C4-2B (cell line): Measurements from ENCODE around the gene ABLIM3.

ENCODE experiments used
- ZFX ChIP-seq: fragments of 450-650 bp; IDR thresholded peaks from 2 replicates; pipeline ENCODE4 v1.6.1; 2017
- TF ChIP-seq, protein P1 (sequence below): fragments of 450-650 bp; conservative IDR thresholded peaks from 2 replicates; pipeline ENCODE4 v1.5.1; 2017; ENCODE audit warnings: mild to moderate bottlenecking

DNA sequence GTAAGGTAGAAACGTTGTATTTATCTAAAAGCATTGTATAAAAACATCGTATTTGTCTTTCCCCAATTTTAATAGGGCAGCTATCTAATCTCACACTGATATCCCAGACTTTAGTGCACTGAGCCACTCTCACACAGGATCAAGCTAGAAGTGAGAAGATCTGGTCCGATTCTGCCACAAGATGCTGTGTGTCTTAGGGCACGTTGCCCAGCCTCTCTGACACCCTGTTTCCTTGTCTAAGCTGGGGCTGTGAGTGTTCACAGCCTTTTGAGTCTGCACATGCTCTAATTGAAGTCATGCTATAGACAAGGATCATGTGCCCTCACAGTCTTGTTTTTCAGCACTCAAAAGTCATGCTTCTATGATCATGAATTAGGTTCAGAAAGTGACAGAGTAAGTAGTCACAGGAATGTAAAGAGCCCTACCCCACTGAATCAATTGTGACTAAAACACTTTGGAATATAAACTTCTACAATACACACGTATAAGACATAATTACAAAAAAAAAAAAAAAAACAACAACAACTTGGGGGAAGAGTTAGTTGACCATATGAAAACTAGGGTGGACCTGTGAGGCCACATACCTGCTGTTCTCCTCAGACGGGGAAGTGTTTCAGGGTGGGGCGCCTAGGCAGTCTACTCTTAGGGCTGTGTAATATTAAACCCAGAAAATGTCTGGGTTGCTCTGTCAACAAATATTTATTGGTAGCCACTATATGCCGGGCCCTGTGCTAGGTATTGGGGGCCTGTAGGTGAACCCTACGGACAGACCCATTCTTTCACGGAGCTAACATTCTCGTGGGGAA is 893 bp upstream of the ABLIM3 start:
- TF ChIP-seq, protein P1, sequence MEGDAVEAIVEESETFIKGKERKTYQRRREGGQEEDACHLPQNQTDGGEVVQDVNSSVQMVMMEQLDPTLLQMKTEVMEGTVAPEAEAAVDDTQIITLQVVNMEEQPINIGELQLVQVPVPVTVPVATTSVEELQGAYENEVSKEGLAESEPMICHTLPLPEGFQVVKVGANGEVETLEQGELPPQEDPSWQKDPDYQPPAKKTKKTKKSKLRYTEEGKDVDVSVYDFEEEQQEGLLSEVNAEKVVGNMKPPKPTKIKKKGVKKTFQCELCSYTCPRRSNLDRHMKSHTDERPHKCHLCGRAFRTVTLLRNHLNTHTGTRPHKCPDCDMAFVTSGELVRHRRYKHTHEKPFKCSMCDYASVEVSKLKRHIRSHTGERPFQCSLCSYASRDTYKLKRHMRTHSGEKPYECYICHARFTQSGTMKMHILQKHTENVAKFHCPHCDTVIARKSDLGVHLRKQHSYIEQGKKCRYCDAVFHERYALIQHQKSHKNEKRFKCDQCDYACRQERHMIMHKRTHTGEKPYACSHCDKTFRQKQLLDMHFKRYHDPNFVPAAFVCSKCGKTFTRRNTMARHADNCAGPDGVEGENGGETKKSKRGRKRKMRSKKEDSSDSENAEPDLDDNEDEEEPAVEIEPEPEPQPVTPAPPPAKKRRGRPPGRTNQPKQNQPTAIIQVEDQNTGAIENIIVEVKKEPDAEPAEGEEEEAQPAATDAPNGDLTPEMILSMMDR: no peak
- TF ChIP-seq ZFX: no peak
